Measurements from ENCODE around the gene MARCHF3. TPM values are rescaled to one million over a fixed set of nuclear protein-coding genes. Genes with fewer than 3 reads are reported as not detected.

Gene MARCHF3
- total RNA-seq, 1 experiment from 2014 or later, result 5.4 TPM

GRCh38 chr5:127051591-127051990, 21.2 kb upstream of the MARCHF3 start:
- H3K4me1 Mint-ChIP-seq (ENCODE audit: insufficient read depth, unreplicated experiment), result no peaks in the 10 kb centered on the region
- no peak for DNase-seq (ENCODE audit: unreplicated experiment)
- ChIA-PET CTCF (no interaction called here), POLR2A (no interaction called here)
- no peak overlapping the region for H3K27ac Mint-ChIP-seq (ENCODE audit: low read depth, unreplicated experiment)
- H3K9me3 Mint-ChIP-seq (ENCODE audit: unreplicated experiment), result no peaks in the 10 kb centered on the region
- no peak for TF ChIP-seq CTCF (IDR thresholded peaks at IDR 0.05; ENCODE audit: unreplicated experiment)
- no peak overlapping the region for H3K4me3 Mint-ChIP-seq (ENCODE audit: unreplicated experiment)
- intact Hi-C loops (cut with micrococcal nuclease), result no loop called here
- no peaks in the 10 kb centered on the region for H3K27me3 Mint-ChIP-seq (ENCODE audit: insufficient read depth, unreplicated experiment)
- no TSS peak for BruUV-seq (replicated peaks)
- peaks cover 5% of the 10 kb centered on the region for H3K36me3 Mint-ChIP-seq (ENCODE audit: insufficient read depth, unreplicated experiment)

- ChIA-PET POLR2A (interaction anchor here (0.7 to 1.8 kb wide), 7 partner anchors 13 to 50 kb away, joined by 3 to 7 read pairs (median 3); partner anchors contain the start of genes C5orf63 and MARCHF3), CTCF (interaction anchor here (0.6 to 1.3 kb wide), 4 partner anchors 16 to 447 kb away, joined by 3 to 5 read pairs (median 3); partner anchors contain the start of gene MARCHF3)
- DNase-seq (ENCODE audit: unreplicated experiment), result no peak
- no peak for TF ChIP-seq CTCF (IDR thresholded peaks at IDR 0.05; ENCODE audit: unreplicated experiment)
- no peak overlapping the region for H3K27ac Mint-ChIP-seq (ENCODE audit: low read depth, unreplicated experiment)
- no peak overlapping the region for H3K4me3 Mint-ChIP-seq (ENCODE audit: unreplicated experiment)
- peaks cover 9% of the 10 kb centered on the region for H3K4me1 Mint-ChIP-seq (ENCODE audit: insufficient read depth, unreplicated experiment)
- no TSS peak for BruUV-seq (replicated peaks)
- no peaks in the 10 kb centered on the region for H3K27me3 Mint-ChIP-seq (ENCODE audit: insufficient read depth, unreplicated experiment)
- no peaks in the 10 kb centered on the region for H3K9me3 Mint-ChIP-seq (ENCODE audit: unreplicated experiment)
- no peaks in the 10 kb centered on the region for H3K36me3 Mint-ChIP-seq (ENCODE audit: insufficient read depth, unreplicated experiment)
- intact Hi-C loops (cut with micrococcal nuclease), result no loop called here
These were observed 16.1 kb upstream of the MARCHF3 start for GRCh38 chr5:127046343-127047072.

- peaks cover 27% of the 10 kb centered on the region for H3K4me1 Mint-ChIP-seq (ENCODE audit: insufficient read depth, unreplicated experiment)
- no TSS peak for BruUV-seq (replicated peaks)
- peak overlapping the region; percentile 95 for H3K27ac Mint-ChIP-seq (ENCODE audit: low read depth, unreplicated experiment)
- intact Hi-C loops (cut with micrococcal nuclease), result loop anchor here (2.0 kb wide), 1 partner anchor 196 kb away; no protein-coding TSS in a partner anchor
- H3K27me3 Mint-ChIP-seq (ENCODE audit: insufficient read depth, unreplicated experiment), result no peaks in the 10 kb centered on the region
- ChIA-PET CTCF (no interaction called here), POLR2A (no interaction called here)
- no peaks in the 10 kb centered on the region for H3K9me3 Mint-ChIP-seq (ENCODE audit: unreplicated experiment)
- peak; percentile 15 for TF ChIP-seq CTCF (IDR thresholded peaks at IDR 0.05; ENCODE audit: unreplicated experiment)
- peak; percentile 18 for DNase-seq (ENCODE audit: unreplicated experiment)
- H3K4me3 Mint-ChIP-seq (ENCODE audit: unreplicated experiment), result no peak overlapping the region
- H3K36me3 Mint-ChIP-seq (ENCODE audit: insufficient read depth, unreplicated experiment), result no peaks in the 10 kb centered on the region
These were observed 12.2 kb upstream of the MARCHF3 start for GRCh38 chr5:127042593-127042992.

- intact Hi-C loops (cut with micrococcal nuclease), result no loop called here
- POLR2A ChIA-PET, result interaction anchor here (1.3 to 2.7 kb wide), 5 partner anchors 10 to 47 kb away, joined by 4 to 21 read pairs (median 9); partner anchors contain the start of gene MARCHF3
These were observed 11.2 kb upstream of the MARCHF3 start for GRCh38 chr5:127041571-127041970.

More at GRCh38 chr5:127041571-127041970, 11.2 kb upstream of the MARCHF3 start:
- Mint-ChIP-seq H3K27me3 (ENCODE audit: insufficient read depth, unreplicated experiment) (no peaks in the 10 kb centered on the region), H3K4me3 (ENCODE audit: unreplicated experiment) (no peak overlapping the region), H3K36me3 (ENCODE audit: insufficient read depth, unreplicated experiment) (no peaks in the 10 kb centered on the region), H3K4me1 (ENCODE audit: insufficient read depth, unreplicated experiment) (peaks cover 27% of the 10 kb centered on the region), H3K27ac (ENCODE audit: low read depth, unreplicated experiment) (peak overlapping the region; percentile 95), H3K9me3 (ENCODE audit: unreplicated experiment) (no peaks in the 10 kb centered on the region)
- DNase-seq (ENCODE audit: unreplicated experiment), result peak; percentile 46
- no TSS peak for BruUV-seq (replicated peaks)
- no peak for TF ChIP-seq CTCF (IDR thresholded peaks at IDR 0.05; ENCODE audit: unreplicated experiment)
- CTCF ChIA-PET, result interaction anchor here (0.6 to 0.7 kb wide), 2 partner anchors 31 to 77 kb away, joined by 3 to 4 read pairs; no protein-coding TSS in a partner anchor

Data from MCF 10A (cell line).